Hematopoietic multipotent progenitor cell treated with erythropoietin and hydrocortisone succinate and interleukin-3 and kit ligand, for 8 days (in vitro differentiated cells): ENCODE data around the gene CBX2.
A peak's percentile ranks its signal among the peaks of the same experiment; 100 is the strongest.

ENCODE experiments used
- DNase-seq: peaks from one replicate; pipeline ENCODE4 v3.0.0-alpha.2; 2015

Gene CBX2

GRCh38 chr17:79814974-79815835 is 37.3 kb downstream of the CBX2 start:
- no peak for DNase-seq

DNA sequence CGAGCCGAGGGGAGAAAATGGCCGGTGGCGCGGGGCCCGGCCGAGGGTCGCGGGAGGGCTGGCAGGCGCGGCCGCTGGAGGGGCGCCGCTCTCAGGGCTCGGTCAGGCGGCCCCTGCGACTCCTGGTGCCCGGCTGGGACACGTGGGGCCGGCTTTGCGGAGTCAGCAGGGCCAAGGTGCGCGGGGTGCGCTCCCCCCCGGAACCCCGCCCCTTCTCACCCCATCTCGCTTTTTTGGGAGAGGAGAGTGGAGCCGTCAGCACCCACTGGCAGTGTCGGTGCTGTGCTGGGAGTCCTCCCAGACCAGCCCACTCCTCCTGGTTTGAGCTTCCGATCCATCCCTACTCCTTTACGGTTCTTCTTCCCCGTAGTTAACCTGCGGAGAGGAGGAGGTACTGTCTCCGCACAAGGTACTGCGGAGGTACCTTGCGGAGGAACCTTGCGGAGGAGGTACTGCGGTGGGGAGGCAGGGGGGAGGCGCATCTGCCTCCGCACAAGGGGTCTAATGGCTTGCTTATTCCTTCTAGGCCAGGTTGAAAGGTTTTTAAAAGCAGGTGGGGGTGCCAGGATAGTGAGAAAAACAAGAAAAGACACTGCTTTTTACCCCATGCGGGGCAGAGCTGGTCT is 38.0 kb downstream of the CBX2 start:
- DNase-seq, result no peak

DNA sequence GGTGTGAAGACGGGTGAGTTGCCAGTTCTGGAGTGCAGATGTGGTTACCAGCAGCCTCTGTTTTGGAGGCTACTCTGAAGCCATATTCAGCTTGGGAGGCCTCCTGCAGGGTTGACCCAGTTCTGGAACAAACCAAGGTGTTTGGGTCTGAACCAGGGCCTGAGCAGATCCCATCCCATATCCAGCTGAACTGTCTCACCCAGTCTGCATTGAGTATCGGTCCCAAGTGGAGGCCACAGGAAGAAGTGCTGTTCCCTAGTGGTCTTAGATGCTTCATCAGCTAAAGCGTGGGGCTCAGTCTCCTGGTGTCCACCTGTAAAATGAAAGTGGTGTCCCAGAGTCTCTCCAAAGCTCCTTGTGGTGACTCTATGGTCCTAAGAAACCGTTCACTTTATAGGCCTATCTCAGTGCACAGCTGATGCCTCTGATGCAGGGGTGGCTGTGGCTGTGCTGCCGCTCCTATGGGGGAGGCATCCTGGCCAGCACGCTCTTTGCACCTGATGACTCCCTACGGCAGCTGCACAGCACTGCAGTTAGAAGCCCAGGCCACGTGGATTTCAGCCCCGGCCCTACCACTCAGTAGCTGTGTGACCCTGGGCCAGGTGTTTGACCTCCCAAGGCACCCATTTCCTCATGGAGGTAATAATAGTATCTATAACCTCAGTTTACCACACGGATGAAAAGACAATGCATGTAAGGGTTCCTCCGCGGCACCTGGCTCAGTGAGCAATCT is 40.2 kb downstream of the CBX2 start:
- no peak for DNase-seq

- DNase-seq, result peak; percentile 72
Measured at GRCh38 chr17:79819085-79819484, 41.1 kb downstream of the CBX2 start.

- no peak for DNase-seq
Measured at GRCh38 chr17:79819534-79820276, 41.8 kb downstream of the CBX2 start.

GRCh38 chr17:79820959-79821330 is 43.0 kb downstream of the CBX2 start:
- no peak for DNase-seq

- no peak for DNase-seq
Measured at GRCh38 chr17:79821331-79822095, 43.6 kb downstream of the CBX2 start.

GRCh38 chr17:79822583-79823124 is 44.7 kb downstream of the CBX2 start:
- no peak for DNase-seq

GRCh38 chr17:79824234-79824633 is 46.3 kb downstream of the CBX2 start:
- no peak for DNase-seq

GRCh38 chr17:79824893-79825579 is 47.1 kb downstream of the CBX2 start:
- no peak for DNase-seq

DNA sequence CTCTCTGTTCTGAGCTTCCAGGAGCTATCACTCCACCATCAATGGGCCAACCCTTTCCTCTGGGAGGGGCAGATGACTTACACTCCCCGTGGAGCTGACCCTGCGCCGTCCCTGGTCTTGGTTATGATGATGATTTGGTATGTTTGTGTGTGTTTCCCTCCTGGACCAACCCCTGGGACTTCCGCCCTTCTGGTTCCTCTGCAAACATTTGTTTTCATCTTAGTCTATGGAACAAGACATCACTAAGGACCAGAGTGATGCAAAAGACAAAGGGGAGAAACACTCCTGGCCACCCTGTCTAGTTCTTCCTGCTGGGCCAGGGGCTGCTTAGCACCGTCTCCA is 47.6 kb downstream of the CBX2 start:
- no peak for DNase-seq

- DNase-seq, result peak; percentile 71
Measured at GRCh38 chr17:79826204-79826680, 48.3 kb downstream of the CBX2 start.

DNA sequence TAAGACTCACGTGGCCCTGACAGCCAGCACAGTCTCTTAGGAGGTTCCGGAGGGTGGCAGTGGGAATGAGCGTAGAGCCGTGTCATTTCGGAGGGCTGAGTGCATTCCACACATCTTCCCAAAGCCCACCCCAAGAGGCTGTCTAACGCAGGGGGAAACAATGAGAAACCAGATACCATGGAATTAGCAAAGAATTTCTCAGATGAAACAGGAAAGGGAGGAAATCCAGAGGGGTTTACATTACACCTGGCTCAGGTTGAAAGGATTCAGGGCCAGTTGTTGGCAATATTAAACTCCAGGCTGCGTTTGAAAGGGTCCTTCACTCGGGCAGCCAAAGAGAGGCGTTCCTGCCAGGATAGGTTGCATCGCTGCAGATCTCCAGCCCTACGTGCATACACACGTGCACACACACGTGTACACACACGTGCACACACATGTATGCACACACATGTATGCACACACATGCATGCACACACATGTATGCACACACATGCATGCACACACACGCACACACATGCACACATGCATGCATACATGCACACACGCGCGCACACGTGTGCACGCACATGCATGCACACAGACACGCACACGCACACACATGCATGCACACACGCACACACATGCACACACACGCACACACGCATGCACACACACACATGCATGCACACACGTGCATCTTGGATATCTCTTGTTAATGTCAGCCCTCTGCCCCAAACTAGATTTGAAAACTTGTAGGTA is 49.1 kb downstream of the CBX2 start:
- no peak for DNase-seq

- no peak for DNase-seq
Measured at GRCh38 chr17:79829004-79829403, 51.1 kb downstream of the CBX2 start.

- no peak for DNase-seq
Measured at GRCh38 chr17:79829457-79829856, 51.5 kb downstream of the CBX2 start.

DNA sequence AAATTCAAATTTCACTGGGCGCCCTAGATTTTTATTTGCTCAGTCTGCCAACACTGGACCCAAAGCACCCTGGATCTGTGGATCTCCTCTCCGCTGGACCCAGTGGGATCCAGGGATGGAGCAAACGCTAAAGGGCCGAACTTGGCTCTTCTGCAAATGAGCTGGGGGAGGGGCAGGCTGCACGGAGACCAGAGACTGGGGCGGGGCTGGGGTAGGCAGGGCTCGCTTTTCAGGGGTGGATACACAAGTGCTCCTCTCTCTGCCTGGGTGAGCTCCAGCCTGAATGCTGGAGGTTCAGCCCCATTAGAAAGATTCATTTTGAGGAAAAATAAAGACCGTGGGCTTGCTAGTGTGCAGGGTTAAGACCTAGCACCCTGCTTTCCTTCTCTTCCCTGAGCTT is 52.4 kb downstream of the CBX2 start:
- DNase-seq, result no peak

DNA sequence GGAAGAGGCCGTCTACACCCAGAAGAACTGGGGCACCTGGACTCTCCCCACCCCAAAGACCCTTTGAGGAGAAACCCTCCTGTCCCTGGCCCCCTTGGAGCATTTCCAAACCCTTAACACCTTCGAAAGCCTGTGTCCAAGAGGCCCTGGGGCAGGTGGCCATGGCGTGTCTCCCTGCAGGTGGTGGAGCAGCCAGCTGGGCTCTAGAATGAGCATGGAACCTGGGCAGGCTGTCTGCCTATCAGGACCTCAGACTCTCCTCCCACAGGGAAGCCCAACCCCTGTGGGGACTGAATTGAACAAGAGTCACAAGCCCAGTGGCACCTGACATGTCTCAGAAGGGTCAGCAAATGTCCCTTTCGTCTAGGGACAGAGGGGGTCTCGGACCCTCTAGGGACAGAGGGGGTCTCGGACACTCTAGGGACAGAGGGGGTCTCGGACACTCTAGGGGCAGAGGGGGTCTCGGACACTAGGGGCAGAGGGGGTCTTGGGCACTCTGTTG is 52.9 kb downstream of the CBX2 start:
- no peak for DNase-seq

GRCh38 chr17:79831265-79832217 is 53.6 kb downstream of the CBX2 start:
- no peak for DNase-seq
